Panc1 (cell line): ENCODE results near the gene AKIRIN2. TPM values are rescaled to one million over a fixed set of nuclear protein-coding genes. Genes with fewer than 3 reads are reported as not detected.

Experiments used
- ATAC-seq: fragments of 200-7000 bp; cut with Tn5 transposase; 2 replicates; pipeline ENCODE4 v1.9.1; 2020; ENCODE audit warnings: mild to moderate bottlenecking, moderate library complexity
- BruUV-seq: library from RNA; stranded (reverse); fragments of 400-500 nt; replicated peaks from 2 replicates; lab custom pipeline; 2021; lab: Mats Ljungman, UMichigan
- CTCF ChIA-PET: fragments of 300-600 bp; sonication (Branson Sonifier 250); formaldehyde crosslinking; loops from one replicate; lab custom pipeline; 2022; ENCODE audit warnings: antibody characterized with exemption; lab: Charles Lee
- POLR2A ChIA-PET: fragments of 300-600 bp; sonication (Branson Sonifier 250); formaldehyde crosslinking; loops from one replicate; lab custom pipeline; 2022; ENCODE audit warnings: antibody characterized with exemption; lab: Charles Lee
- DNase-seq: peaks from one replicate; pipeline ENCODE4 v3.0.0-alpha.2; 2010; ENCODE audit warnings: low read depth, low spot score
- H3K27ac ChIP-seq: 2 replicates; pipeline ENCODE4 v1.5.1; 2011; ENCODE audit warnings: mild to moderate bottlenecking, low read length, inconsistent platforms
- H3K27me3 ChIP-seq: fragments of 200-500 bp; sonication (Bioruptor generic); 2 replicates; pipeline ENCODE4 v1.6.0; 2014; ENCODE audit warnings: low read length, inconsistent platforms; ENCODE audit not compliant: control insufficient read depth, insufficient read depth
- H3K36me3 ChIP-seq: fragments of 200-500 bp; sonication (Bioruptor generic); 2 replicates; pipeline ENCODE4 v1.5.1; 2014; ENCODE audit warnings: inconsistent platforms, mild to moderate bottlenecking, low read length, moderate library complexity; ENCODE audit not compliant: control insufficient read depth, insufficient read depth
- H3K4me1 ChIP-seq: 2 replicates; pipeline ENCODE4 v1.5.1; 2011; ENCODE audit warnings: inconsistent platforms, mild to moderate bottlenecking, low read length, moderate library complexity; ENCODE audit not compliant: control insufficient read depth, insufficient read depth
- H3K4me3 ChIP-seq, 2 experiments: 2 replicates each; pipeline ENCODE4 v1.5.1; 2011 to 2012; ENCODE audit warnings: low read depth in 2 of 2, low read length in 2 of 2, mild to moderate bottlenecking in 2 of 2, inconsistent platforms in 1 of 2, moderate library complexity in 1 of 2
- H3K9me3 ChIP-seq: fragments of 200-500 bp; sonication (Bioruptor generic); 2 replicates; pipeline ENCODE4 v1.5.1; 2014; ENCODE audit warnings: low read depth, mild to moderate bottlenecking, inconsistent platforms, low read length, moderate library complexity; ENCODE audit not compliant: control insufficient read depth, insufficient read depth
- CTCF ChIP-seq: fragments of 450-650 bp; IDR thresholded peaks from 2 replicates; pipeline ENCODE4 v1.5.1; 2017; ENCODE audit warnings: mild to moderate bottlenecking
- POLR2AphosphoS5 ChIP-seq: IDR thresholded peaks from 2 replicates; pipeline ENCODE4 v1.6.1; 2012; ENCODE audit warnings: mild to moderate bottlenecking, low read depth, low read length, moderate library complexity
- SIN3A ChIP-seq: IDR thresholded peaks from 2 replicates; pipeline ENCODE4 v1.6.1; 2012; ENCODE audit warnings: low read depth, mild to moderate bottlenecking, low read length, moderate library complexity, borderline replicate concordance; ENCODE audit not compliant: insufficient read depth
- TCF7L2 ChIP-seq: IDR thresholded peaks from 2 replicates; pipeline ENCODE4 v1.6.1; 2011; ENCODE audit warnings: mild to moderate bottlenecking, low read depth, low read length, inconsistent platforms
- in situ Hi-C: cut with HindIII; loops from 2 replicates; pipeline ENCODE4 v1.10.0; 2016; ENCODE audit warnings: low sequenced_read_pairs, low pct_unique_long_range_greater_than_20kb
- intact Hi-C: fragments of 100-400 bp; cut with micrococcal nuclease; formaldehyde crosslinking; loops from one replicate; pipeline ENCODE4 v1.10.0; 2022; ENCODE audit not compliant: unreplicated experiment
- total RNA-seq: library from RNA; stranded (reverse); gene quantifications from one replicate; pipeline ENCODE4 v1.2.1, GENCODE V29; 2021; ENCODE audit not compliant: unreplicated experiment
- TF ChIP-seq, protein P1 (sequence below), 2 experiments: IDR thresholded peaks; 2 replicates each; pipeline ENCODE4 v1.6.1; 2011 to 2012; ENCODE audit warnings: low read depth in 2 of 2, control low read depth in 1 of 2, low read length in 1 of 2, mild to moderate bottlenecking in 1 of 2, moderate library complexity in 1 of 2; ENCODE audit not compliant: insufficient read depth in 1 of 2

AKIRIN2 gene
- total RNA-seq, 1 experiment from 2014 or later, result 47.6 TPM

GRCh38 chr6:87738744-87739143 is 36.7 kb upstream of the AKIRIN2 start:
- in situ Hi-C loops (no loop called here), intact Hi-C loops (no loop called here)
- Histone ChIP-seq H3K4me3 (no peak overlapping the region), H3K9me3 (no peaks in the 10 kb centered on the region), H3K4me1 (no peaks in the 10 kb centered on the region; the same call in 1 of the 2 replicates), H3K36me3 (no peaks in the 10 kb centered on the region), H3K27ac (no peak overlapping the region), H3K27me3 (no peaks in the 10 kb centered on the region)
- TF ChIP-seq SIN3A (no peak), POLR2AphosphoS5 (no peak), CTCF (no peak), TCF7L2 (no peak)
- TF ChIP-seq, protein P1, sequence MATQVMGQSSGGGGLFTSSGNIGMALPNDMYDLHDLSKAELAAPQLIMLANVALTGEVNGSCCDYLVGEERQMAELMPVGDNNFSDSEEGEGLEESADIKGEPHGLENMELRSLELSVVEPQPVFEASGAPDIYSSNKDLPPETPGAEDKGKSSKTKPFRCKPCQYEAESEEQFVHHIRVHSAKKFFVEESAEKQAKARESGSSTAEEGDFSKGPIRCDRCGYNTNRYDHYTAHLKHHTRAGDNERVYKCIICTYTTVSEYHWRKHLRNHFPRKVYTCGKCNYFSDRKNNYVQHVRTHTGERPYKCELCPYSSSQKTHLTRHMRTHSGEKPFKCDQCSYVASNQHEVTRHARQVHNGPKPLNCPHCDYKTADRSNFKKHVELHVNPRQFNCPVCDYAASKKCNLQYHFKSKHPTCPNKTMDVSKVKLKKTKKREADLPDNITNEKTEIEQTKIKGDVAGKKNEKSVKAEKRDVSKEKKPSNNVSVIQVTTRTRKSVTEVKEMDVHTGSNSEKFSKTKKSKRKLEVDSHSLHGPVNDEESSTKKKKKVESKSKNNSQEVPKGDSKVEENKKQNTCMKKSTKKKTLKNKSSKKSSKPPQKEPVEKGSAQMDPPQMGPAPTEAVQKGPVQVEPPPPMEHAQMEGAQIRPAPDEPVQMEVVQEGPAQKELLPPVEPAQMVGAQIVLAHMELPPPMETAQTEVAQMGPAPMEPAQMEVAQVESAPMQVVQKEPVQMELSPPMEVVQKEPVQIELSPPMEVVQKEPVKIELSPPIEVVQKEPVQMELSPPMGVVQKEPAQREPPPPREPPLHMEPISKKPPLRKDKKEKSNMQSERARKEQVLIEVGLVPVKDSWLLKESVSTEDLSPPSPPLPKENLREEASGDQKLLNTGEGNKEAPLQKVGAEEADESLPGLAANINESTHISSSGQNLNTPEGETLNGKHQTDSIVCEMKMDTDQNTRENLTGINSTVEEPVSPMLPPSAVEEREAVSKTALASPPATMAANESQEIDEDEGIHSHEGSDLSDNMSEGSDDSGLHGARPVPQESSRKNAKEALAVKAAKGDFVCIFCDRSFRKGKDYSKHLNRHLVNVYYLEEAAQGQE (IDR thresholded peaks at IDR 0.05; ENCODE audit: insufficient read depth in 1 of 2, low read depth in 2 of 2, low read length in 1 of 2), result no peak
- DNase-seq, result no peak
- POLR2A ChIA-PET, result interaction anchor here (0.6 kb wide), 1 partner anchor 32 kb away, joined by 16 read pairs; no protein-coding TSS in a partner anchor
- CTCF ChIA-PET, result no interaction called here
- no TSS peak for BruUV-seq
- ATAC-seq, result no peak

- Histone ChIP-seq H3K4me3 (no peak overlapping the region), H3K36me3 (no peaks in the 10 kb centered on the region), H3K27ac (no peak overlapping the region), H3K4me1 (no peaks in the 10 kb centered on the region; the same call in 1 of the 2 replicates), H3K9me3 (no peaks in the 10 kb centered on the region), H3K27me3 (no peaks in the 10 kb centered on the region)
- ATAC-seq (no peak), DNase-seq (no peak)
- in situ Hi-C loops, result no loop called here
- TF ChIP-seq POLR2AphosphoS5 (no peak), TCF7L2 (no peak), CTCF (no peak), SIN3A (no peak)
- TF ChIP-seq, protein P1 (IDR thresholded peaks at IDR 0.05; ENCODE audit: insufficient read depth in 1 of 2, low read depth in 2 of 2, low read length in 1 of 2), result no peak
- BruUV-seq, result no TSS peak
- ChIA-PET CTCF (no interaction called here), POLR2A (no interaction called here)
- intact Hi-C loops, result no loop called here
Measured at GRCh38 chr6:87738000-87738399, 36.0 kb upstream of the AKIRIN2 start.
